Putamen (tissue), 1 donor: Measurements from ENCODE around the gene CREB5.

Experiments used
- DNase-seq: peaks from one replicate; pipeline ENCODE4 v3.0.0-alpha.2; 2016; ENCODE audit warnings: low spot score

CREB5 gene

GRCh38 chr7:28858206-28858605 lies 445.9 kb downstream of the CREB5 start:
- no peak for DNase-seq

GRCh38 chr7:28858895-28859294 lies 446.6 kb downstream of the CREB5 start:
- DNase-seq, result no peak

GRCh38 chr7:28861825-28862224 lies 449.5 kb downstream of the CREB5 start:
- no peak for DNase-seq

GRCh38 chr7:28862595-28863272 lies 450.4 kb downstream of the CREB5 start:
- DNase-seq, result no peak

GRCh38 chr7:28865601-28866144 lies 453.4 kb downstream of the CREB5 start:
- no peak for DNase-seq

- no peak for DNase-seq
These were observed 456.4 kb downstream of the CREB5 start for GRCh38 chr7:28868712-28869111.

- DNase-seq, result no peak
These were observed 458.8 kb downstream of the CREB5 start for GRCh38 chr7:28871077-28871476.

- DNase-seq, result no peak
These were observed 459.3 kb downstream of the CREB5 start for GRCh38 chr7:28871631-28872030.

GRCh38 chr7:28872226-28872625 lies 459.9 kb downstream of the CREB5 start:
- DNase-seq, result no peak

GRCh38 chr7:28873365-28873764 lies 461.0 kb downstream of the CREB5 start:
- no peak for DNase-seq

GRCh38 chr7:28874001-28874400 lies 461.7 kb downstream of the CREB5 start:
- DNase-seq, result no peak
